GM21786 (cell line): ENCODE data around the gene NRSN2.
A peak's percentile ranks its signal among the peaks of the same experiment; 100 is the strongest.
"Not testable (repeated sequence)": the region's sequence is repeated elsewhere in the genome, so short reads cannot be mapped to it uniquely, and the experiment has no call there.

ENCODE experiments used
- ATAC-seq: cut with Tn5 transposase; IDR thresholded peaks from one replicate; pipeline ENCODE4 v1.9.1; 2021; ENCODE audit not compliant: unreplicated experiment

NRSN2 gene

DNA sequence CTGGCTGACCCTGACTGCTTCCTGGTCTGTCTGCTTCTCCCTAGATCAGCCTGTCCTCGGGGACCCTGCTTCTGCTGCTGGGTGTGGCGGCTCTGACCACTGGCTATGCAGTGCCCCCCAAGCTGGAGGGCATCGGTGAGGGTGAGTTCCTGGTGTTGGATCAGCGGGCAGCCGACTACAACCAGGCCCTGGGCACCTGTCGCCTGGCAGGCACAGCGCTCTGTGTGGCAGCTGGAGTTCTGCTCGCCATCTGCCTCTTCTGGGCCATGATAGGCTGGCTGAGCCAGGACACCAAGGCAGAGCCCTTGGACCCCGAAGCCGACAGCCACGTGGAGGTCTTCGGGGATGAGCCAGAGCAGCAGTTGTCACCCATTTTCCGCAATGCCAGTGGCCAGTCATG, 6.3 kb downstream of the NRSN2 start:
- ATAC-seq: no peak

GRCh38 chr20:354298-354977, 7.5 kb downstream of the NRSN2 start:
- peak; percentile 86 for ATAC-seq

DNA sequence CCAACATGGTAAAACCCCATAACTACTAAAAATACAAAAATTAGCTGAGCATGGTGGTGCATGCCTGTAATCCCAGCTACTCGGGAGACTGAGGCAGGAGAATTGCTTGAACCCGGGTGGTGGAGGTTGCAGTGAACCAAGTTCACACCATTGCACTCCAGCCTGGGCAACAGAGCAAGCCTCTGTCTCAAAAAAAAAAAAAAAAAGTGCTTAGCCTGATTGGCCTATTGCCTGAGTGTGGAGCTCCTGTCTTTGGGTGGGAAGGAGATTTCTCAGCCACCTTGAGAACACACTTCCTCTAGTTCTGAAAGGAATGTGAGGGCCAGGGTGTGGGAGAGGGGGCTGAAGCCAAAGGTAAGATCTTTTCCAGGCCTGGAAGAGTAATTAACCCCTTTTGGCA, 9.2 kb downstream of the NRSN2 start:
- ATAC-seq: not testable (repeated sequence)

- no peak for ATAC-seq
Measured at GRCh38 chr20:356745-357144, 9.8 kb downstream of the NRSN2 start.

DNA sequence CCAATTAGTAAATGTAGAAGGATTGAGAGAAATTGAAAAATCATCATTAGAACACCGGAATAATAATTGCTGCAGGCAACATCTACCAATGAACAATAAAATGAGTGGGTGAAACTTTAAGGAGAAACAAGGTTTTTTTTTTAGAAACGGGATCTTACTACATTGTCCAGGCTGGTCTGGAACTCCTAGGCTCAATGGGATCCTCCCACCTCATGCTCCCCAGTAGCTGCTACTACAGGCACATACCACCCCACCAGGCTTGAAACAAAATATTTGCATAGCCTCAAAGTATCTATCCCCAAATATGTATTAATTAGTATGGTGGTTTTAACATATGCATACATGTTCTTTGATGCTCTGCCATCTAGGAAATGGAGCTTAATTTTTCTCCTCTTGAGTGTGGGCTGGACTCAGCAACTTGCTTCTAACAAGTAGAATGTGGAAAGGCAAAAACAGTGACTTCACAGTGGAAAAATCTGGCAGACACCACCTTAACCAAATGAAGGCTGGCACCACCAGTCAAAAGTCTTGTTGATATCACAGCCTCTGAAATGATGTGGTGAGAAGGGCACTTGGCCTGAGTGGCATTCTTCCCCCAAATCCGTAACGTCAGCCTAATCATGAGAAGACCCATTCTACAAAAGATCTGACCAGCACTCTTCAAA, 12.1 kb downstream of the NRSN2 start:
- no peak for ATAC-seq

DNA sequence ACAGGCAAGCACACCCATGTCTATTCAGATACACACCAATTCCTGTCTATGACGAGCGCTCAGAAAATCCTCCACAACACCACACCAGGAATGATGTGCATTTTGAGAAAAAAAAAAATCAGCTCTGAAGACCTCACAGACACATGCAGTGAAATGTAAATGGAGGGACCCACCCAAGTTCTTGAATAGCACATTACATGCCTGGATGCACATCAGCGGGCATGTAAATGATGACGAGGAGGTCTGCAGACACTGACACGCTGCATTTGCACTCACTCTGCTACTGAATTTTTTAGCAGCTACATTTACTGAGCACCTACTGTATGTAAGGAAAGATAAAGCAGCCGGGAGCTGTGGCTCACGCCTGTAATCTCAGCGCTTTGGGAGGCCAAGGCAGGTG, 14.7 kb downstream of the NRSN2 start:
- peak; percentile 66 for ATAC-seq

GRCh38 chr20:362271-363254, 15.7 kb downstream of the NRSN2 start:
- ATAC-seq: no peak

DNA sequence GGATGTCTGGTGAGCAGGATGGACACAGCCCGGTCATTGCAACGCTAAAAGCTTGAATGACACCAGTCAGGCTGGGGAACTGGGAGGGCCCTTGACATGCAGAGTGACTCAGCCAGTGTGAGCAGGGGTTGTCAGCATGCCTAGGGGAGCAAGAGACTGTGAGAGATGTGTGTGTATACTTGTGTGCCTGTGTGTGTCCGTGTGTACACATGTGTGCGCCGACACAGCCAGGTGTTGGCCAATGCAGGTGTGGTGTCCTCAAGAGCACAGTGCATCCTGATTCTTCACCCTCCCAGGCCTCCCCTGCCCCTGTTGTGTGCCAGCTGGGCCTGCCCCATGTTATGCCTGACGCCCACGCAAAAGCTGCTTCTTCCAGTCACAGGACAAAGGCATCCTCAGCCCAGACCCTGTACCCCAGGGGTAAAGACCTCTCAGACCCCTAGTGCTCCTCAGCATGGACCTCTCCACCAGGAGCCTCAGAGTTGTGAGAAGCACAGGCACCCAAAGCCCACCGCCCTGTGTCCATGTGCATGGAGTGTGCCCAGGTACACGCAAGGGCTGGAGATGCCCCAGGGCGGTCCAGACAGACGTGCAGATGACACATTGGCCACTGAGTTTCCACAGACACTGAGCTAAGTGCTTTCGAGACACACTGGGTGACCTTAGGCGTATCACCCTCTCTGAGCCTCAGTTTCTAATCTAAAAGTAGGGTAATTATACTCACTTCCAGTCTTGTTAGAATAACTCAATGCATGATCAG, 16.6 kb downstream of the NRSN2 start:
- ATAC-seq: no peak

- no peak for ATAC-seq
Measured at GRCh38 chr20:364905-365794, 18.2 kb downstream of the NRSN2 start.

GRCh38 chr20:366041-366718, 19.3 kb downstream of the NRSN2 start:
- ATAC-seq: no peak

DNA sequence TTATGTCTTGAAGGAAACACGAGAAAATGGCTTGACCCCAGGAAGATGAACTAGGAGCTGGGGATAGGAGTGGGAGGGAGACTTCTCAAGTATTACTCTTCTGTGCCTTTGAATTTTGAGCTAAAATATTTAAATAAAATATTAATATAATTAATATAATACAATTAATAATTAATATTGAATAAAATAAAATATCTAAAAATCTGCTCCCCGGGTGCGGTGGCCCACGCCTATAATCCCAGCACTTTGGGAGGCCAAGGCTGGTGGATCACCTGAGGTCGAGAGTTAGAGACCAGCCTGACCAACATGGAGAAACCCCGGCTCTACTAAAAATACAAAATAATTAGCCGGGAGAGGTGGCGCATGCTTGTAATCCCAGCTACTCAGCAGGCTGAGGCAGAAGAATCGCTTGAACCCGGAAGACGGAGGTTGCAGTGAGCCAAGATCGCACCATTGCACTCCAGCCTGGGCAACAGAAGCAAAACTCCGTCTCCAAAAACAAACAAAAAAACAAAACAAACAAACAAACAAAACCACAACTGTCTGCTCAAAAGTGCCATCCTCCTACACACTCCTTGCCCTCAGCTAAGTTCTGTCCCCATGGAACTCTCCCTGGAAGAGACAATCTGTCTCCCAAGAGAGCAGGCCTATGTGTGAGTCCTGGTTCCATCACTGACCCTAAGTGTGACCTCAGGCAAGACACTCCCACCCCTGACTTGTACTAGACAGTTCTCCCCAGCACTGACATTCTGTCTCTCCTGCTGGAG, 20.0 kb downstream of the NRSN2 start:
- ATAC-seq: no peak

DNA sequence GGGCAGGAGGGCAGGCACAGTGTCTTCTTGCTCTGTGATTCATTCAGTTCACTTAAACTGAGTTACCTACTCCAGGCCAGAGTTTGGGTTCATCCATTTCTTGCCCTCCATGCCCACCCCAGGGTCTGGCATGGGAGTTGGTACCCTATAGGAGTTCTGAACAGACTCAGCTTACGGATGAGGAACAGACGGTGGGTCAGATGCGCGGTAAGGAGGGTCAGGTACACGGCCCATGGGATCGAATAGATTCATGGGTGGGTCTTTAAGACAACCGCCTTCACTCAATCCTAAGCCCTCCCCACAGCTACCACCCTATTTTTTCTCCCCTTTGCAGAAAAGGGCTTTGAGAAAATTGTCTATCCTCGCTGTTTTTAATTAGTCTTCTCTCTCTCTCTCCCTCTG, 20.6 kb downstream of the NRSN2 start:
- ATAC-seq: no peak

GRCh38 chr20:368915-369314, 22.0 kb downstream of the NRSN2 start:
- ATAC-seq: no peak

GRCh38 chr20:370151-370600, 23.3 kb downstream of the NRSN2 start:
- no peak for ATAC-seq

DNA sequence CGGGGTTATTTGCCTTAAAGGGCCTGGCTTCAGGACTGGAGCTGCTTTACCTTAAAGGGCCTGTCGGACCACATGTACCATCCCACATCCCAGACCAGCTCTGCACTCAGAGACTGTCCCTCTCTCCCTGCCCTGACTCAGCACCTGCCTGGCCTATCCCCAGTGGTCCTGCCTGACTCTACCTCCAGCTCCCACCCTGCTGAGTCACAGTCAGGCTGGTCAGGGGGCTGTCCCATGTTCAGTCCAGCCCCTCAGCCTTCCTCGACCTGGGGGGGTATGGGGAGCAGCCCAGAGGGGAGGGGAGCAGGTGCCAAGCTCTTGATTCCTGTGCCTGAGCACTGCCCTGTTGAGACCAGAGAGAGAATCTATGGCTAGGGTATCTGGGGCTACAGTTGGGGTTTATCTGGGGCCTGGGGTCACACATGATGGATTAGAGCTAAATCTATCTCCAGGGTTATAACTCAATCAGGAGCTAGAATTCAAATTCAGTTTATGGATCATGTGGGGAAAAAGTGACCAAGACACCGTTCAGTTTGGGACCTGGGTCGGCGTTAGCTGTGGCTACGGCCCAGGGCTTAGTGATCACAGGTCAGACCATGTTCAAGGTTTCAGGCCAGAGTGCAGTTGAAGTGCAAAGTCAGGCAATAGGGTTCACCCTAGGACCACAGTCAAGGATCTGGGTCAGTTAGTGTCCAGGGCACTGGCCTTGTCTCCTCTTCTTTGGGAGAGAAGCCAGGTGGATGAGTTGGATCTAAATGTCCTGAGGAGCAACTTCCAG, 24.3 kb downstream of the NRSN2 start:
- ATAC-seq: no peak

GRCh38 chr20:371755-372542, 25.0 kb downstream of the NRSN2 start:
- ATAC-seq: no peak

DNA sequence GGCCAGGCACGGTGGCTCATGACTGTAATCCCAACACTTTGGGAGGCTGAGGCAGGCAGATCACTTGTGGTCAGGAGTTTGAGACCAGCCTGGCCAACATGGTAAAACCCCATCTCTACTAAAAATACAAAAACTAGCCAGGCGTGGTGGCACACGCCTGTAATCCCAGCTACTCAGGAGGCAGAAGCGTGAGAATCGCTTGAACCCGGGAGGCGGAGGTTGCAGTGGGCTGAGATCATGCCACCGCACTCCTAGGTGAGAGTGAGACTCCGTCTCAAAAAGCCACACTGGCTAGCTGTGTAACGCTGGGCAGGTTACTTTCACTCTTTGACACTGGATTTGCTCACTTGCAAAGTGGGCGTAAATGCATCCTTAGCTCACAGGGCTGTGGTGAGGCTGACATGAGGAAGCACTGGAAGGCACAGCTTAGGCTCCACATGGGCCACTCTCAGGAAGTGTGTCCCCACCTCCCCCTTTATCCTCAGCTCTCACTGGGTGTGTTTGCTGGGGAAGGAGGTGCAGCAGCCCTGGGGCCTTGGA, 25.7 kb downstream of the NRSN2 start:
- not testable (repeated sequence) for ATAC-seq
